ENCODE measurements around the gene NECAB2.
"Not testable (repeated sequence)": the region's sequence is repeated elsewhere in the genome, so short reads cannot be mapped to it uniquely, and the experiment has no call there.

The NECAB2 gene

GRCh38 chr16:83936581-83937165, 31.4 kb upstream of the NECAB2 start:
- DNase-seq: no peak

- DNase-seq: no peak
Measured at GRCh38 chr16:83937267-83937666, 30.8 kb upstream of the NECAB2 start.

- no peak for DNase-seq
Measured at GRCh38 chr16:83937922-83938885, 29.8 kb upstream of the NECAB2 start.

GRCh38 chr16:83939266-83939855, 28.7 kb upstream of the NECAB2 start:
- DNase-seq: no peak

- no peak for DNase-seq
Measured at GRCh38 chr16:83940119-83940518, 27.9 kb upstream of the NECAB2 start.

GRCh38 chr16:83940630-83941378, 27.2 kb upstream of the NECAB2 start:
- no peak for DNase-seq

GRCh38 chr16:83941546-83941945, 26.5 kb upstream of the NECAB2 start:
- DNase-seq: not testable (repeated sequence)

GRCh38 chr16:83942074-83942473, 26.0 kb upstream of the NECAB2 start:
- DNase-seq: no peak

GRCh38 chr16:83942815-83943515, 25.1 kb upstream of the NECAB2 start:
- DNase-seq: no peak

GRCh38 chr16:83943516-83944050, 24.5 kb upstream of the NECAB2 start:
- DNase-seq: no peak

- DNase-seq: no peak
Measured at GRCh38 chr16:83945587-83945986, 22.5 kb upstream of the NECAB2 start.

- DNase-seq: no peak
Measured at GRCh38 chr16:83946154-83946780, 21.8 kb upstream of the NECAB2 start.

- no peak for DNase-seq
Measured at GRCh38 chr16:83946781-83947566, 21.1 kb upstream of the NECAB2 start.

- no peak for DNase-seq
Measured at GRCh38 chr16:83947642-83948234, 20.3 kb upstream of the NECAB2 start.

GRCh38 chr16:83948914-83949723, 18.9 kb upstream of the NECAB2 start:
- DNase-seq: no peak

- DNase-seq: no peak
Measured at GRCh38 chr16:83949724-83950001, 18.4 kb upstream of the NECAB2 start.

- DNase-seq: not testable (repeated sequence)
Measured at GRCh38 chr16:83950862-83951399, 17.1 kb upstream of the NECAB2 start.

- DNase-seq: no peak
Measured at GRCh38 chr16:83951544-83951943, 16.5 kb upstream of the NECAB2 start.

- DNase-seq: no peak
Measured at GRCh38 chr16:83952587-83952939, 15.5 kb upstream of the NECAB2 start.

Measured in CD4-positive, alpha-beta T cell treated with Interleukin-17A for 1 hour (primary cell).